ENCODE measurements around the gene MAFB. TPM values are rescaled to one million over a fixed set of nuclear protein-coding genes. Genes with fewer than 3 reads are reported as not detected.

MAFB gene
- total RNA-seq, 3 donors from 2014 or later: 3.8 to 17.9 (median 17.7) TPM

DNA sequence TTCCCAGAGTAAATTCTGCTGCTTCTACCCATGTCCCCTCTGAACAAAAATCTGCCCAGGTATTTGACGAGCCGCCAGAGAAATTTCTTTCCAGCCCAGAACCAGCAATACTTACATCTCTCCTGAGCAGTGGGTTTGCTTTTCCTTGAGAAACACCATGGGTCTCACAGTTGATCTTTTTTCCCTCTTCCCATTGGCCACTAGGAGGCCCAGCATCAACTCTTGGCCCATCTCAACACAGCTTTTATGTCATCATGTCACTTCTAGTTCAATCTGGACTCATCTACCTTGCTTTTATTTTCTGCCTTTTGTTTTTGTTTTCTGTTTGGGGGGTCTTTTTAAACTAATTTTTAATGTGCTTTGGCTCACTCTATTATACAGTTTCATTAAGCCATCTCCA is 18.8 kb downstream of the MAFB start:
- Histone ChIP-seq H3K9me3 (no peaks in the 10 kb centered on the region), H3K4me1 (ENCODE audit: low read depth) (no peaks in the 10 kb centered on the region), H3K36me3 (ENCODE audit: low read depth) (no peaks in the 10 kb centered on the region), H3K4me3 (no peak overlapping the region)
- ATAC-seq: no peak
- intact Hi-C loops (cut with DNase I, micrococcal nuclease): no loop called here
- DNase-seq: no peak
- TF ChIP-seq, protein P1, sequence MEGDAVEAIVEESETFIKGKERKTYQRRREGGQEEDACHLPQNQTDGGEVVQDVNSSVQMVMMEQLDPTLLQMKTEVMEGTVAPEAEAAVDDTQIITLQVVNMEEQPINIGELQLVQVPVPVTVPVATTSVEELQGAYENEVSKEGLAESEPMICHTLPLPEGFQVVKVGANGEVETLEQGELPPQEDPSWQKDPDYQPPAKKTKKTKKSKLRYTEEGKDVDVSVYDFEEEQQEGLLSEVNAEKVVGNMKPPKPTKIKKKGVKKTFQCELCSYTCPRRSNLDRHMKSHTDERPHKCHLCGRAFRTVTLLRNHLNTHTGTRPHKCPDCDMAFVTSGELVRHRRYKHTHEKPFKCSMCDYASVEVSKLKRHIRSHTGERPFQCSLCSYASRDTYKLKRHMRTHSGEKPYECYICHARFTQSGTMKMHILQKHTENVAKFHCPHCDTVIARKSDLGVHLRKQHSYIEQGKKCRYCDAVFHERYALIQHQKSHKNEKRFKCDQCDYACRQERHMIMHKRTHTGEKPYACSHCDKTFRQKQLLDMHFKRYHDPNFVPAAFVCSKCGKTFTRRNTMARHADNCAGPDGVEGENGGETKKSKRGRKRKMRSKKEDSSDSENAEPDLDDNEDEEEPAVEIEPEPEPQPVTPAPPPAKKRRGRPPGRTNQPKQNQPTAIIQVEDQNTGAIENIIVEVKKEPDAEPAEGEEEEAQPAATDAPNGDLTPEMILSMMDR (IDR thresholded peaks at IDR 0.05): no peak

DNA sequence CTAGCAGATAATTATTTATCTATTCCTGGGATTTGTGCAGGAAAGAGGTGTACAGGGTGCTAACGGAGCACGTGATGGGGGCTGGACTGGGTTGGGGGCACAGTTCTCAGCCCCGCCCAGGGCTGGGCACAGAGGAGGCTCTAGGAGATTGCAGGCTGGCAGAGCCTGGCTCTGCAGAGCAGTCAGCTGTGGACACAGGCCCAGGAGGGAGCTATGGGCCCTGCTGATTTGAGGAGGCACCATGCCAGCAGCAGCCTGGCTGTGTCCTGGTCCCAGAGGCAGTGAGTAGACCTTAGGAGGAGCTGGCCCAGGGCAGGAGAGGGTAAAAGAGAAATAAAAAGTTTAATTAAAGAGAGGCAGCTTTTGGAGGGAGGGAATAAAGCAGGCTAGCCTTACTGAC is 19.3 kb downstream of the MAFB start:
- no peak for ATAC-seq
- intact Hi-C loops (cut with DNase I, micrococcal nuclease): no loop called here
- TF ChIP-seq, protein P1 (IDR thresholded peaks at IDR 0.05): no peak
- no peak for DNase-seq
- Histone ChIP-seq H3K9me3 (no peaks in the 10 kb centered on the region), H3K4me1 (ENCODE audit: low read depth) (no peaks in the 10 kb centered on the region), H3K36me3 (ENCODE audit: low read depth) (no peaks in the 10 kb centered on the region), H3K4me3 (no peak overlapping the region)

DNA sequence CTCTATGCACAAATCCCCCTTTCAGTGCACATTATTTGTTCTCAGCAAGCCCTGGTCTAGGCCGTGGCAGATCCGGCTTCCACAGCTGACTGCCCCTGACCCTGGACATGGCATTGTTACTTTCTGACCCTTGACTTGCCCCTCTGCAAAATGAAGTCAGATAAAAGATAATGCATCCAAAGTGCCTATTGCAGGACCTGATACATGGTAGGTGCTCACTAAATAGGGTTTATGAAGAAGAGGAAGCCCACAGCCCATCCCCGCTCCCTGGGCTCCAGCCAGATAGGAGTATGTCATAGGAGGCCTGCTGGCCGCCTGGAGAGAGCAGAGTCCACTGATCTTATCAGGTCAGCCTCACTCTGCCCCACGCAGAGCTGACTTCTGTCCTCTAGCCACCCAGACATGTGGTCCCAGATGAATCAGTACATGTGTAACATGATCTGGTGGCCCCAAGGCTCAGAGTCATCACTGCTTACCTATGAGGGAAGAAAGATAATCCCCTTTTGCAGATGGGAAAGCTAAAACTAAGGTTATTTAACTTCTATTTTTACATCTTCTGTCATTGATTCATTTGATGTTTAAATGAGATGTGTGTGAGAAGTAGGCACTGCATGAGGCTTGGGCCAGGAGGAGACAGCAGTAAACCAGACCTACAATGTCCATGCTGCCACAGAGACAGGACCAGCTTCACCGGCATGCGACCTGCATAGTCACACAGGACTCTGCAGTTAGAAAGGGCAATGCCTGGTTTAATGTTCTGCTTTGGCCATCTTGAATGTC is 20.4 kb downstream of the MAFB start:
- Histone ChIP-seq H3K9me3 (no peaks in the 10 kb centered on the region), H3K4me1 (ENCODE audit: low read depth) (no peaks in the 10 kb centered on the region), H3K36me3 (ENCODE audit: low read depth) (no peaks in the 10 kb centered on the region), H3K4me3 (no peak overlapping the region)
- intact Hi-C loops (cut with DNase I, micrococcal nuclease): no loop called here
- peak; percentile 58 for ATAC-seq
- no peak for DNase-seq
- TF ChIP-seq, protein P1 (IDR thresholded peaks at IDR 0.05): no peak

DNA sequence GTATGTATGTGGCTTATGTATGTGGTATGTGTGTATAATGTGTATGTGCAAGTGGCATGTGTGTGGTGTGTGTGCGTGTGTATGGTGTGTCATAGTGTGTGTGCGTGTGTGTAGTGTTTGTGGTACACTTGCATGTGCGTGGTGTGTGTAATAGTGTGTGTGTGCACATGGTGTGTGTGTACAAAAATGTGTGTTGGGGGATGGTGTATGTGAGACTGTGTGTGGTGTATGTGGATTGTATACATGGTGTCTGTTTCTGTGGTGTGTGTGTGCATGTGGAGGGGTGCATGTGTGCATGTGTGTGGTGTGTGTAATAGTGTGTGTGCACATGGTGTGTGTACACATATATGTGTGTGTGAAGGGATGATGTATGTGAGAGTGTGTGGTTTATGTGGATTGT is 21.5 kb downstream of the MAFB start:
- H3K4me1 ChIP-seq (ENCODE audit: low read depth): no peaks in the 10 kb centered on the region
- intact Hi-C loops (cut with DNase I, micrococcal nuclease): no loop called here
- H3K4me3 ChIP-seq: no peak overlapping the region
- H3K9me3 ChIP-seq: no peaks in the 10 kb centered on the region
- TF ChIP-seq, protein P1 (IDR thresholded peaks at IDR 0.05): no peak
- ATAC-seq: no peak
- no peaks in the 10 kb centered on the region for H3K36me3 ChIP-seq (ENCODE audit: low read depth)
- no peak for DNase-seq

DNA sequence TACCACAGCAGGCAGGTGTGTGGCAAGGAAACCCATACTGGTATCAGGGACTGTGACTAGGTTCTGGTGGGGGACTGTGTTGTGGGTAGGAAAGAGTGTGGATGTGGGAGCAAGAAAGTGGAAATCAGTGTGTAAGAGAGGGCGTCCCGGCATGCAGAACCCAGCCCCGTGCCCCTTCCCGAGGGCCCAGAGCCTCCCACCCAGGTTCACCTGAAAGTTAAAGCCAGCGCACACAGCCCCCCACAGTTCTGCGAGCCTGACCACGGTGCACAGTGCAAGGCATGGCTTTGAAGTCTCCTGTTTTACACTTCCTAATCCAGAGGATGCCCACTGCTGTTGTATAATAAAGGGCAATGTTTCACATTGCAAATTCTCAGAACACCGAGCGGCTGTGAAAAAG is 22.7 kb downstream of the MAFB start:
- Histone ChIP-seq H3K9me3 (no peaks in the 10 kb centered on the region), H3K36me3 (ENCODE audit: low read depth) (no peaks in the 10 kb centered on the region), H3K4me1 (ENCODE audit: low read depth) (no peaks in the 10 kb centered on the region), H3K4me3 (no peak overlapping the region)
- TF ChIP-seq, protein P1 (IDR thresholded peaks at IDR 0.05): no peak
- DNase-seq (no peak), ATAC-seq (no peak)
- intact Hi-C loops (cut with DNase I, micrococcal nuclease): no loop called here

Measured in mucosa of descending colon (tissue), 3 donors.